HCT116 (cell line): ENCODE data around the gene RRAGC. TPM values are rescaled to one million over a fixed set of nuclear protein-coding genes. Genes with fewer than 3 reads are reported as not detected.

Experiments used
- ATAC-seq: fragments of 200-7000 bp; cut with Tn5 transposase; 2 replicates; pipeline ENCODE4 v1.9.1; 2020; ENCODE audit warnings: mild to moderate bottlenecking, moderate library complexity
- BruUV-seq: library from RNA; stranded (reverse); fragments of 400-500 nt; replicated peaks from 2 replicates; lab custom pipeline; 2021; lab: Mats Ljungman, UMichigan
- CTCF ChIA-PET: fragments of 300-600 bp; sonication (Branson Sonifier 250); formaldehyde crosslinking; loops from one replicate; lab custom pipeline; 2021; ENCODE audit warnings: antibody characterized with exemption; lab: Charles Lee
- POLR2A ChIA-PET: fragments of 300-600, 350-600 bp; sonication (Branson Sonifier 250); formaldehyde crosslinking; loops from one replicate; lab custom pipeline; 2021; ENCODE audit warnings: antibody characterized with exemption; lab: Charles Lee
- RAD21 ChIA-PET, 2 experiments: fragments of 300-600 bp; sonication (Branson Sonifier 250); formaldehyde crosslinking; loops; one replicate each; lab custom pipeline; 2023; ENCODE audit warnings: low total read pairs in 2 of 2; ENCODE audit not compliant: uncharacterized antibody in 2 of 2, unreplicated experiment in 2 of 2, low non-redundant PET in 1 of 2; lab: Charles Lee
- DNase-seq: peaks from one replicate; pipeline ENCODE4 v3.0.0-alpha.2; 2010; ENCODE audit warnings: low read depth, low spot score
- H2AFZ ChIP-seq: fragments of 200-600 bp; shearing (Covaris generic), sonication (generic); 2 replicates; pipeline ENCODE4 v1.6.1; 2017; ENCODE audit warnings: low read depth, mixed run types, mixed read lengths, antibody characterized with exemption, low read length; ENCODE audit not compliant: poor library complexity, severe bottlenecking
- H3K27ac ChIP-seq: 2 replicates; pipeline ENCODE4 v1.5.1; 2012; ENCODE audit warnings: low read depth, low read length
- H3K27me3 ChIP-seq: fragments of 200-600 bp; sonication (generic); 2 replicates; pipeline ENCODE4 v1.6.1; 2016; ENCODE audit warnings: mixed run types, low read length, mixed read lengths; ENCODE audit not compliant: insufficient read depth
- H3K36me3 ChIP-seq, 2 experiments: fragments of 200-500 bp in 1 of 2; fragments of 200-600 bp in 1 of 2; sonication (Bioruptor generic) in 1 of 2; sonication (generic) in 1 of 2; 2 replicates each; pipeline versions ENCODE4 v1.5.1 to v1.6.1; 2014 to 2016; ENCODE audit warnings: low read length in 2 of 2, inconsistent platforms in 1 of 2, mixed read lengths in 1 of 2, mixed run types in 1 of 2; ENCODE audit not compliant: insufficient read depth in 2 of 2, control insufficient read depth in 1 of 2
- H3K4me1 ChIP-seq, 2 experiments: fragments of 200-600 bp in 1 of 2; sonication (generic) in 1 of 2; 2 replicates each; pipeline versions ENCODE4 v1.5.1 to v1.6.1; 2012 to 2017; ENCODE audit warnings: low read length in 2 of 2, inconsistent platforms in 1 of 2, mild to moderate bottlenecking in 1 of 2, mixed read lengths in 1 of 2, mixed run types in 1 of 2, moderate library complexity in 1 of 2; ENCODE audit not compliant: insufficient read depth in 2 of 2, control insufficient read depth in 1 of 2
- H3K4me2 ChIP-seq: fragments of 200-600 bp; sonication (generic); 2 replicates; pipeline ENCODE4 v1.6.1; 2017; ENCODE audit warnings: mixed run types, low read length, mixed read lengths
- H3K4me3 ChIP-seq, 2 experiments: fragments of 200-600 bp in 1 of 2; sonication (generic) in 1 of 2; replicated peaks in 1 of 2; 2 replicates each; pipeline ENCODE4 v1.5.1; 2011 to 2016; ENCODE audit warnings: low read length in 2 of 2, control low read depth in 1 of 2, low read depth in 1 of 2, mild to moderate bottlenecking in 1 of 2, mixed read lengths in 1 of 2, mixed run types in 1 of 2
- H3K79me2 ChIP-seq: fragments of 200-600 bp; sonication (generic); 2 replicates; pipeline ENCODE4 v1.6.1; 2017; ENCODE audit warnings: mild to moderate bottlenecking, mixed run types, low read length, moderate library complexity, mixed read lengths; ENCODE audit not compliant: insufficient read depth
- H3K9ac ChIP-seq: fragments of 200-600 bp; sonication (generic); 2 replicates; pipeline ENCODE4 v1.6.1; 2016; ENCODE audit warnings: low read length, mixed read lengths
- H3K9me2 ChIP-seq: fragments of 200-600 bp; sonication (generic), shearing (Covaris generic); 2 replicates; pipeline ENCODE4 v1.6.1; 2017; ENCODE audit warnings: mixed run types, mild to moderate bottlenecking, moderate library complexity; ENCODE audit not compliant: insufficient read depth
- H3K9me3 ChIP-seq, 2 experiments: fragments of 200-500 bp in 1 of 2; fragments of 200-600 bp in 1 of 2; sonication (Bioruptor generic) in 1 of 2; sonication (generic) in 1 of 2; 2 replicates each; pipeline ENCODE4 v1.6.1; 2014 to 2017; ENCODE audit warnings: low read length in 2 of 2, mixed read lengths in 2 of 2, inconsistent platforms in 1 of 2, low read depth in 1 of 2, mild to moderate bottlenecking in 1 of 2, mixed run types in 1 of 2, moderate library complexity in 1 of 2; ENCODE audit not compliant: control insufficient read depth in 1 of 2, insufficient read depth in 1 of 2
- H4K20me1 ChIP-seq: fragments of 200-600 bp; sonication (generic), shearing (Covaris generic); 2 replicates; pipeline ENCODE4 v1.6.1; 2017; ENCODE audit warnings: mixed run types, mild to moderate bottlenecking, moderate library complexity; ENCODE audit not compliant: insufficient read depth
- CEBPB ChIP-seq: IDR thresholded peaks from 2 replicates; pipeline ENCODE4 v1.6.1; 2012; ENCODE audit warnings: low read depth
- EZH2 ChIP-seq: fragments of 200-600 bp; sonication (generic); IDR thresholded peaks from 2 replicates; pipeline ENCODE4 v1.6.1; 2017; ENCODE audit warnings: antibody characterized with exemption, mixed run types
- EZH2phosphoT487 ChIP-seq: fragments of 200-600 bp; IDR thresholded peaks from 2 replicates; pipeline ENCODE4 v1.6.1; 2018; ENCODE audit warnings: antibody characterized with exemption, borderline replicate concordance
- POLR2AphosphoS5 ChIP-seq: IDR thresholded peaks from 2 replicates; pipeline ENCODE4 v1.6.1; 2011; ENCODE audit warnings: mild to moderate bottlenecking, low read depth, low read length, moderate library complexity
- RAD21 ChIP-seq: IDR thresholded peaks from 2 replicates; pipeline ENCODE4 v1.6.1; 2012; ENCODE audit warnings: low read depth, mild to moderate bottlenecking
- REST ChIP-seq: IDR thresholded peaks from 2 replicates; pipeline ENCODE4 v1.6.1; 2012; ENCODE audit warnings: low read depth
- SIN3A ChIP-seq: IDR thresholded peaks from 2 replicates; pipeline ENCODE4 v1.6.1; 2012; ENCODE audit warnings: low read depth
- YY1 ChIP-seq: IDR thresholded peaks from 2 replicates; pipeline ENCODE4 v1.6.1; 2011; ENCODE audit warnings: low read length, low read depth, moderate library complexity, mild to moderate bottlenecking; ENCODE audit not compliant: insufficient replicate concordance; ENCODE audit errors: extremely low read depth
- ZBTB33 ChIP-seq: IDR thresholded peaks from 2 replicates; pipeline ENCODE4 v1.6.1; 2011; ENCODE audit warnings: mild to moderate bottlenecking, low read length, moderate library complexity; ENCODE audit not compliant: insufficient replicate concordance; ENCODE audit errors: extremely low read depth
- intact Hi-C: fragments of 100-400 bp; cut with micrococcal nuclease; formaldehyde crosslinking; loops from 2 replicates; pipeline ENCODE4 v1.10.0; 2022
- total RNA-seq: library from RNA; stranded (reverse); gene quantifications from one replicate; pipeline ENCODE4 v1.2.1, GENCODE V29; 2021; ENCODE audit not compliant: unreplicated experiment

Gene RRAGC
- total RNA-seq, 1 experiment from 2014 or later: 11.7 TPM

- CTCF ChIA-PET: no interaction called here
- TF ChIP-seq EZH2phosphoT487 (no peak), REST (no peak), CEBPB (no peak)
- TF ChIP-seq, all 23 proteins: peak for 0
- H3K27me3 ChIP-seq: no peaks in the 10 kb centered on the region
- H3K9ac ChIP-seq: no peak overlapping the region
- no peak overlapping the region for H2AFZ ChIP-seq
- POLR2A ChIA-PET: no interaction called here
- no peaks in the 10 kb centered on the region for H4K20me1 ChIP-seq
- H3K9me2 ChIP-seq: no peaks in the 10 kb centered on the region
- intact Hi-C loops: no loop called here
- H3K9me3 ChIP-seq: no peaks in the 10 kb centered on the region
- ATAC-seq (no peak), DNase-seq (no peak)
- no peaks in the 10 kb centered on the region for H3K36me3 ChIP-seq
- no peak overlapping the region for H3K4me3 ChIP-seq
- no TSS peak for BruUV-seq
- H3K4me2 ChIP-seq: no peak overlapping the region
- RAD21 ChIA-PET: no interaction called here
- H3K79me2 ChIP-seq: no peaks in the 10 kb centered on the region
- H3K4me1 ChIP-seq: peaks cover 0 to 5% of the 10 kb centered on the region in 2 experiments; a peak in 2 of 4 replicates
- H3K27ac ChIP-seq: no peak overlapping the region
These were observed 38.7 kb downstream of the RRAGC start for GRCh38 chr1:38820860-38821259.

- H3K9ac ChIP-seq: no peak overlapping the region
- no peaks in the 10 kb centered on the region for H3K27me3 ChIP-seq
- no peak overlapping the region for H3K4me3 ChIP-seq
- no peaks in the 10 kb centered on the region for H3K79me2 ChIP-seq
- ChIA-PET CTCF (interaction anchor here (1.0 kb wide), 1 partner anchor 748 kb away, joined by 3 read pairs; no protein-coding TSS in a partner anchor), POLR2A (no interaction called here), RAD21 (no interaction called here)
- no peak overlapping the region for H3K4me2 ChIP-seq
- no TSS peak for BruUV-seq
- H4K20me1 ChIP-seq: no peaks in the 10 kb centered on the region
- no peaks in the 10 kb centered on the region for H3K9me2 ChIP-seq
- H3K36me3 ChIP-seq: no peaks in the 10 kb centered on the region
- no peaks in the 10 kb centered on the region for H3K9me3 ChIP-seq
- H3K4me1 ChIP-seq: peaks cover 0 to 5% of the 10 kb centered on the region in 2 experiments; a peak in 2 of 4 replicates
- DNase-seq (no peak), ATAC-seq (no peak)
- H2AFZ ChIP-seq: no peak overlapping the region
- H3K27ac ChIP-seq: no peak overlapping the region
- intact Hi-C loops: loop anchor here (5.0 kb wide), 2 partner anchors 212 to 792 kb away; no protein-coding TSS in a partner anchor
- no peak for TF ChIP-seq ZBTB33
- TF ChIP-seq EZH2: no peak
- no peak for TF ChIP-seq REST
- no peak for TF ChIP-seq SIN3A
- no peak for TF ChIP-seq RAD21
- TF ChIP-seq POLR2AphosphoS5: no peak
- no peak for TF ChIP-seq YY1
These were observed 40.1 kb downstream of the RRAGC start for GRCh38 chr1:38819516-38819915.
